ENCODE data around the gene ZBTB20. TPM values are rescaled to one million over a fixed set of nuclear protein-coding genes. Genes with fewer than 3 reads are reported as not detected.

Gene ZBTB20
- polyA plus RNA-seq, 10 donors: 2.0 to 4.9 (median 3.7) TPM

DNA sequence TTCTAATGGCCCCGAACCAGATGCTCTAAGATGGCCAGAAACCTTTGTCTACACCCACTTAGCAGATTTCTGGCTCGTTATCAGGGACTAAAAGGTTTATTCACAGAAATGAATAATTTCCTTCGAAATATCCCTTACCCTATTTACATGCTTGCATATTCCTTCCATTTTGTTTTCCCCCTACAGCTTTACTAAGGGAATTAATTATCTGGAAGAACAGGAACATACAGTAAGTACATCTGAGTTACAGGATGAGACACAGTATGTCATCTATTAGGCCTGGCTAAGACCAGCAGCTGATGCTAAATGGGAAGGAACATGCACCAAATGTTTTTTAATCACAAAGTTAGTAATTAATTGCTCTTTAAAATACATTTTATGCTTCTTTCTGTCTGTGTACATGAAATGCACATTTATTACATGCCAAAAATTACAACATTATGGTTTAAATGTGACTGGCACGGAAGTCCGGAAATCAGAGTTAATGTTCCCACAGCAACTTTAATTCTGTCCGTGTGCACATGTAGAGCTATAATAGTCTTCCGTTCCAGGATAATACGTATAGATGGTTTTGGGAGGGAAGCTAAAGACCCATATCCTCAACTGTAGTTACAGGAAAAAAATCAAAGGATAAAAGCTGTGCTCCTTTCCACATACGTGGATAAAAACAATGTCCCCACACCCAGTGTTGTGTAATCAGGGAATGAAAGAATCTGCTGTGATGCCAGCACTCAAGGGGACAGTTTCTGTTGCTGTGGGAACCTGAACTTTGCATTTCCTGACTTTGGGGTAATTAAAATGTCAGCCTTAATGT is 771.3 kb downstream of the ZBTB20 start:
- peak in 2 of 3 donors; percentile 16 to 53 for DNase-seq

DNA sequence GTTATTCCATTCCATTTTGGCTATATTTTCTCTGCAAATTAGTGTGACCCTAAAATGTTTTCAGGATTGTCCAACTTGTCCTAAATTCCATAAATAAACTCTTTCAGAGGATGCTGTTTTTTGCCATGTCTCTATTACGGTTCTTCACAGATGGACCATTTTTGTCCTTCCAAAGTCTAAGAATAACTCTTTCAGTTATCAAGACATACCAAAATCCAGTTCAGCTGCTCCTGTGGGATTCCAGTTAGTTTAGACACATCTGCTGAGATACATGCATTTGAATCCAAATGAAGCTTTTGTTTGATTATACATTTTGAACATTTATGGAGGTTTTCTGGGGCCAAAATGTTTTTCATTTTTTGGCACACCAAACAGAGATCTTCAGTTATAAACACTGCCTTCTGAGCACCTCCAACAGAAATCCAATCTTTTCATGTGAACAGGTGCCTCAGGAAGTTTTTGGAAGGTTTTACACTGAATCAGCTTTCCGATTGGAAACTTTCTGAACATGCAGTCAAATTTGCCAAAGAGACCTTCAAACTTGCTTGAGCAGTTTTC is 772.6 kb downstream of the ZBTB20 start:
- peak in 2 of 3 donors; percentile 17 to 58 for DNase-seq

DNA sequence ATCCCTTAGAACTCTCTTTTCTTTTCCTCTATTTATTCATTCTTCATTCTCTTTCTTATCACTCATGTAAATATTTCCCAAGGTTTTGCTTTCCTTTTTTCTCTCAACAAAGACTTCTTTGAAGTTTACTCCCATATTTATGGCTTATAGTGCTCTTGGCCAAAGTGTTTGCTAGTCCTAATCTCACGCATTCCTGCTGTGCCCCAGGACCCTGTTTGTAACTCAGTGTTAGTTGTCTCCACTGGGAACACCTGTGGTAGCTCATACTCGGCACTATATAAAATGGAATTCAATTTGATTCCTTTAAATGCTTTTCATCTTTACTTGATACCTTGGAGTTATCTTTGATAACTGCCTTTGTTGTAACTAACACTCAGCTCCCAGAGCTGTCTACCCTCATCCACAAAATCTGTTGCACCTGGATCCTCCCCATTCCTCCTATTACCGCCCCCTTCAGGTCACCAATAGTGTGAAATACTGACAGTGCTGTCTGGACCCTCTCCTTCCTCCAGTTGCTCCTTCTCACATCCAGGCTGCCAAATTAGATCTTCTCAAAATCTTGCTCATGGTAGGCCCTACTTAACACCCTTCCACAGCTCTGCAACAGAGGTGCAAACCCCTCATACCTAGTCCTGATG is 776.4 kb downstream of the ZBTB20 start:
- DNase-seq: no peak

DNA sequence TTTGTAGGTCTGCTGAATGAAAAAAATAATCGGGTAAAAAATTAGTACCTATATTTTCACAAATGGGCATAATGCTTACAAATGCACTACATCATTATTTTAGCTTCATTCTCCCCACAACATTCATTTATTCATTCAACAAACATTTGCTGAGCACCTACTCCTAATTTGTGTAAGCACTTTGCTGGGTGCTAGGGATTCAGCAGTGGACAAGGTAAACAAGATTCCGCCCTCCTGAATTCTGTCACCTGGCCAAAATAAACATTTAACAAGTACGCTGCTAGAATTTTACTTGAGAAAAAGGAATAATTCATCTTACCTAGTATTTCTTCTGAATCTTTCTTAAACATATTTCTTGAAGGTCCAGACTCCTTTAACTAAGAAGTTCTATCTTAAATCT is 781.2 kb downstream of the ZBTB20 start:
- DNase-seq: no peak

DNA sequence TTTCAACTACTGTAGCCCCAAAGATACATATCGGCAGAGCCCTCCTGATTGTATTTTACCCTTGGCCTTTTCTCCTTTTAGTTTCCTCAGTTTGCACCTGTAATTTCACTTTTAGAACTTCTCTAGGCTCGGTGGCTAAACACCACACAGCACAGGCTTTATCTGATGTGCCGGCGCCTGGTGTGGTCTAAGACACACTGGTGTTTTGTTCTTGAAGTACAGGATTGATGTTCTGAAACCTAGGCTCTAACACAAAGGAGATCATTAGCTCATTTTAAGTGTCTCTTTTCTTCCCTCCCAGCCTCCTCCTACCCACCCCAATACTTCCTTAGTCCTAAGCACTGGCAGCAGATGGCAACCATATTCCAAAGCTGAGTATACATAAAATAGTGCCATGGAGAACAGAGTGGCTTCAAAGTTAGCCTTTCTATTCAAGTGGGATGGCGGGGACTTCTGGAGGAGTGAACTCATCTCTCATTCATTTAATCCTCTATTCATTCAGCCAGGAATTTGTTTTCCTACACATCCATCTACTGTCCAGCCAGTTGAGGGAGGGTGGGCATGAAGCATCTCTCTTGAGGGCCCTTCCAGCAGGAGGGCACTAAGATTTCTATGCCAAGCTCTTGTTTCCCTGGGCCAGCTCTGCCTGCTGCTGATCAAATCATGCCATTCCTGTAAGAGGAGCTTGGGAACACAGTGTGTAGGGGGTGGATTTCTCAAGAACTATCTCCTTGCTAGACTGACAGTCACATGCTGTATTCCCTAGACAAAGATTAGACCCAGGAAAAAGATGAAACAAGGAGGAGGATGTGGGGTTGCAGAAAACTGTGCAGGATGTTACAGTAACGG is 782.1 kb downstream of the ZBTB20 start:
- no peak for DNase-seq

DNA sequence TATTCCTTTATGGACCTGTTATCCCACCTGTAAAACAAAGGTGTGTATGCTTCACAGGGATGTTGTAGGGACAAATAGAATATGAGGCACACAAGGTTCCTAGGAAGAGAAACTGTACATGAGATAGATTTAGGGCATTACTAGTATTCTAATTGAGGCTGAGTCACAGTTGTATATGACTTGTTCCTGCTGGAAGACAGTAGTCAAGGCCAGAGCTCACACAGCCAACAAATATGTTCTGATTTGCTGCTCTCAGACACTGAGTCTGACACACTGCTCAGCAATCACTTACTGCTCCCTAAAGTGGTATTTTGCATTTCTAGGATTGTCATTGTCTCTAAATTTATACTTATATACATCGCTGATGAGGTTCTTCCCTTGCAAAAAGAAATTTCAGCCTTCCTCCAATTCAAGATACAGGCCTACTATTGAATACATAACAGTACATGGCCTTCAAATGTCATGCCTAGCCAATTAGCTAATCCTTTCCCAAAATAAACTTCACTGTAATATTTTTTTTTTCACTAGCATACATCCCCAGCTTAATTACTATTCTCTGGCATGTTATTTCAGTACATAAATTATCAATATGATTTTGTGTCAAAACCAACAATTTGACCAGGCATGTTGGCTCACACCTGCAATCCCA is 783.4 kb downstream of the ZBTB20 start:
- peak in 1 of 3 donors; percentile 35 for DNase-seq

DNA sequence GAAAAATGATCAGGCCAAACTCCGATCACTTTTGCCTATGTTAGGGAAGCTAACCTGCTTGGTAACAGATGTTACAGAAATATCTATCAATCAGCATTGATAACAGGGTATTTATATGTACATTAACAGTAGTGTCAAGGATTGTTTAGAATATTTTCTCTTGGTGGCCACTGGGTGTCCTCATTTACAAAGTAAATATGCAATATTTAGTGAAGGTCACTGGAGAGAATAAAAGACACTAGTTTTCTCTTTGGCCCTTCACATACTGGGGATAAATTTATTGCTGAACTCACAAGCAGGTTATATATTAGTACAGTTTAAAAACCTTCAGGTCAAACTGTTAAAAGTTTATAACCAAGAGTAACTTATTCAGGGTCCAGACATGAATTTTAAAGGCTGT is 784.3 kb downstream of the ZBTB20 start:
- DNase-seq: peak; percentile 22 to 59 (median 38)

DNA sequence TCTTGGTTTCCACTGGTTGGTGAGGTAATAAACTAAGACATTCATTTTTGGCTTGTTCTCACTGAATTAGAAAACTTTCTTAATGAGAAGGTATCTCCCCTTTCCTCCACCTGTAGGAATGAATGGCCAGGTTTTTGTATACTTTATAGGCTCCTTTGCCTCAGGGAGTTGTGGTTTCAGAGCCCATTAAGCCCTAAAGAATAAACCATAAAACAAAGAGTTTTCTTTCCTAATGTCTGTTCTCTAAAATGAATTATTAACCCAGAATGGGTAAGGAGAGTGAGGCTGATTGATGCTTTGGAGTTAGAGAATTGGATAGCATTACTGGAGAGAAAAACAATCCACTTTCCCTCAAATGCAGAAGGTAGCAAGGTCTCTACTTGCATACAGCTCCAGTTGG is 785.7 kb downstream of the ZBTB20 start:
- no peak for DNase-seq

DNA sequence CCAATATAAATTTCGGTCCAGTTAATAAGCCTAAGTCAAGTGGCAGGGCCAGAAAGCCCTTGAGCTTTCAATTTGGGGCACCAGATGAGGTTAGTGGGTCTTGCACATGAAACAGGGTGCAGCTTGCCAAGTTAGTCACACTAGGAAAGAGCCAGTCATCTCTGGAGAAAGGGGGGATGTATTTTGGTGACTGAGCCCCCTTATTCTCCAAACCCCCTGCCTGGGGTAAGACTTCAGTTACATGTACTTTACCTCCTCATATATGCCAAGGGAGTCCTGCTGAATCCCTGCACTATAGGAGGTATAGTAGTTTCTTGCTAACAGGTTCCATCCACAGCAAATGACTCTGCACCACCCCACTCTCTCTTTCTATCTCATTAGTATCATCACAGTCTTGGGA is 790.6 kb downstream of the ZBTB20 start:
- DNase-seq: no peak

DNA sequence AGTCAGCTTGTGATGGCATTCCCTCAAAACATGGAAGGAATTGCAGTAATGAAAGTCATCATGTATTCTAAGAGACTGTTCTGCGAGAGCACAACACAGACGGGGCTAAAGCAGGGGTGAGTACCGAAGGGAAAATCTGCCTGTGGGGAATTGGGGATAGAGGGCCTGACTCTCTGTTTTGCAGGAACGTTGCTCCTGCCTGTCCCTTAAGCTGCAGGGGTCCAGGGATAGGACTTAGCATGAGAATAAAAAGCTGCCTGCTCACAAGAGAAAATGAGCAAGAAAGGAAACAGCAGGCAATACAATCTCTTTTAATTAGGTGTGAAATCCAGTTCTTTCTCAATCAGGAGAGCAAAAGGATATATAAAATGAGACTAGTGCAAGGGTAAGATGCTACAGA is 791.0 kb downstream of the ZBTB20 start:
- no peak for DNase-seq

DNA sequence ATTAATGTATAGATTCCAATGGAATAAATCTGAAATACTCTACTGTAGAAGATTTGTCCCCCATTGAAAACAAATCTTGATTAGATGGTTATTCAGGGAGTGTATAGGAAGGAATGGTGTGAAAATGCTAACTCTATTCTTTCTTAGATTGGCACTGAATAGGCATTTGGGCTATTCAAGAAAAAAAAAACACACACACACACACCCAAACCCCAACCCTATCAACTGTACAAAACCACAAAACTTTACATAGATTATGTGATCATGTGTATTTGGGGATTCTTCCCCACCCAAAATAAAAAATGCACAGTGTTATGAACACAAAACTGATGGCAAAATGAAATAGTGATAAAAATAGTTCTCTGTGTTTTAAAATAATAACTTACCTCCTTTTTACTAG is 791.4 kb downstream of the ZBTB20 start:
- DNase-seq: no peak

DNA sequence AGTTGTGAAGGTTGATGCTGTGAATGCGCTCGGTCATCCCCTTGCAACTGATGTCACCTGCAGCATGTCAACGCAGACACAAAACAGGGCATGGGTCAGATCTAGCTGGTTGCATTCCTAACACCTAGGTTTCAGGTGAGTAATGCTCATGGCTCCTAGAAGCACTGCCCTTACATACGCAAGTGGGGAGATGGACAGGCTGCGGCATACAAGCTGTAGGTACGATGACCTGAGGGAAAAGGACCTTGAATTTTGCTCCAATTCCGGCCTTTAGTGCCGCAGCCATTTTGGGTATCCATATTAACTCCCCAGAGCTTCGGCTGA is 795.3 kb downstream of the ZBTB20 start:
- DNase-seq: no peak

DNA sequence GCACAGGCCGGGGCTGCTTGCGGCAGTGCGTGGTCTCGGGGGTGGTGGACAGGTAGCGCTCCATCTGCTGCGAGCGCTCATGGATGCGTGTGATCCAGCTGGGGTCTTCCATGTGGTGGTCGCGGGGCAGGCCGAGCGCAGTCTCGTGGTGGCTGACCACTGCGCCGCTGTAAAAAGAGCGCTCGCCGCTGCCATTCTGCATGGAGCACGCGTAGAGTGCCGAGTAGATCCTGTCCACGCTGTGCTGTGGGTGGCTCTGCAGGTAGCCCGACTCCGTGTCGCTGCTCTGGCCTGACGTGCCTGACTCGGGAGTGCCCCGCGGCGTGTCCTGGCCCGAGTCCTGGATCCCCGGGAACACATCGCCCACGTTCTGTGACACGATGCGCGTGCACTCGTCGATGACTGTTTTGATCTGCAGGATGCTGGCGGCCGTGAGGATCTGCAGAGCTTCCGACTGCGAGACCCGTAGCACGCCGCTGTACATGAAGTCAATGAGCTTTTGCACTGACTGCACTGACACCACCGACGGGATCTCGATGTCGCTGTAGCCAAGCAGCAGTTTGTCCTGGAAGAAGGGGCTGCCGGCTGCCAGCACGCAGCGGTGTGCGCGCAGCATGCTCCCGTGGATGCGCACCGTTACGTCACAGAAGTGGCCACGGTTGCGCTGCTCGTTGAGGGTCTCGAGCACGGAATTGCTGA is 795.8 kb downstream of the ZBTB20 start:
- no peak for DNase-seq

DNA sequence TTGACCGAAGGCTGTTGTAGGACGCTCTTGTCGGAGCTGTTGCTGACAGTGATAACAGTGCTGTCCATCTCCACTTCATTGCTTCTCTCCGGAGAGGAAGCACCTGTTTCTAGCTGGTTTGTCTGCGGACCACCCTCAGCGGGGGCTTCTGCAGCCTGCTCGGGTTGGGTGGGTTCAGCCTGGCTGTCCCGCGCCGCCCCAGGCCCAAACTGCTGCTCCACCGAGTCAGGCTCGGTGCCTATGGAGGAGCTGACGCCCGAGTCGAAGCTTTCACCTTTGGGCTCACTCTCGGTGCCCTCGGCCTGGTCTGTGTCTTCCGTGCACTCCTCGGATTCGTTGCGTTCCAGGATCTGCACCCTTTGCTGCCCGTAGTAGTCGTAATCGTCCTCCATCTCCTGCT is 796.4 kb downstream of the ZBTB20 start:
- no peak for DNase-seq

DNA sequence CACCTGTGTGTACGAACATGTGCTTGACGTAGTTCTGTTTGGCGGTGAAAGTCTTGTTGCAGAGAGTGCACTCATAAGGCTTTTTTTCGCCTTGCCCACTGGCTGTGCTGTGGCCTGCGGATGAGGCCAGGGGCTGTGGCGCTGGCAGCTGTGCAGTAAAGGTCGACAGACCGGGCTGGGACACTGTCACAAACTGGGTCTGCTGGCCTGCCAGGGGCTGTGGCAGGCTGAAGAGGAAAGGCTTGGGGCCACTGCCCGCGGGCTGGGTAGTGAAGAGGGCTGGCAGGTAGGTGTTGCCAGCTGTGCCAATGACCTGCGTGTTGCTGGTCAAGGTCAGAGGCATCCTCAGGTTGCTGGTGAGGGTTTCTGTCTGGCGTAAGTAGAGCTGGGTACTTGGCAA is 796.8 kb downstream of the ZBTB20 start:
- DNase-seq: no peak

DNA sequence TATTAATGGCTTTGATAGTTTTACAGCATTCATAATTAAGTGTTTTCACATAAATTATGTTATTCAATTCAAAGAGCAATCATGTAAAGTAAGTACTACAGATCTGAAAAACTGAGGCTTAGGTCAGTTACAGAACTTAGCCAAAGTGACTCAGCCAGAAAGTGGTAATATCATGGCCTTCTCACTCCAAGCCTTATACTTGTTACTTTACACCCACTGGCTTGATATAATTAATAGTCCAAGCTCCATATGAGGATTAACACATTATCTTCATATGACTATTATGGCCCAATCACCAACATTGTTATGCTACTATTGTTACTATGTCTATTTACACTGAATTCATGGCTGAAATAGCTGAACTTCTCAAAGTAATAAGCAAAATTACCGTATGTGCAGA is 802.6 kb downstream of the ZBTB20 start:
- no peak for DNase-seq

DNA sequence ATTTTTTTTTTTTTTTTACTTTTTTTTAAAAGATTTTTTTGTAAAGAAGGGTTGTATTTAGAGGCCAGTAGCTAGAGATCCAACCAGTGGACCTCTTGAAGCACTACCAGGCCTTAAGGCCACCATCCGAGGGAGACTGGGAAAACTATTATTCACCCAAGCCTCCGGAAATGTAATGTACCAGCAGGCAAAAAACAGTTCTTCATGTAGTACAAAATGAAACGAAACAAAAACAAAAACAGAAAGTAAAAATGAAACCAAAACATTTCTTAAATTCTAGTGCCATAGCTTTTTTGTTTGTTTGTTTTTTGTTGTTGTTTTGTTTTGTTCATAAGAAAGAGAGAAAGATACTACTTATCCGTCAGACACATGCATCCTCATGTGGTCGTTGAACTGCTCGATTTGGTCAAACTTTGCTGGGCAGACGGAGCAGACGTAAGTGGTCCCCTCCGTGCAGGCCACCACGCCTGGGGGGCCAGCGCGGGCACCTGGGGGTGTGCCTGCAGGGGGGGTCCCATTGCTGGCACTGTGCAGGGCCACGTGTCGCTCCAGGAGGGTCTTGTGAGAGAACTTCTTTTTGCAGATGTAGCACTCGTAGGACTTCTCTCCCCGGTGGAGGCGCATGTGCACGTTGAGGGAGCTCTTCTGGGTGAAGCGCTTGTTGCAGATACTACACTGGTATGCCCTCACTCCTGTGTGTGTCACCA is 808.3 kb downstream of the ZBTB20 start:
- DNase-seq: no peak

DNA sequence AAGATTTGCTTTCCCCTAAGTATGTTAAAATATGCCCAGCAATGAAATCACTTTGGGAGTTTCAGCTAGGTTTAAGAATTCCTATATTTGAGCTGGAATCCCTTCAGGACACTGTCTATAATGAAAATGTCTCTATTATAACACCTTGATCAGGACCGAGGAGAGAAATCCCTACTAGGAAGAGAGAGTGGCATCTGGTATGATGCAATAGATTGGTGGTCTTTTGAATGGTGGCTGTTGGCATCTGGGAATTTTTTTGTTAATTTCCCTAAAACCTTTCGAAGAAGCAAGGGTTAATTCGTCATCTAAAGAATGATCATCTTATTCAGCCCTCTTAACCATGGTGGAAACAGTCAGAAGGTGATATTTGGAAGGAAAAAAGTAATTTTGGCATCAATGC is 810.2 kb downstream of the ZBTB20 start:
- no peak for DNase-seq

DNA sequence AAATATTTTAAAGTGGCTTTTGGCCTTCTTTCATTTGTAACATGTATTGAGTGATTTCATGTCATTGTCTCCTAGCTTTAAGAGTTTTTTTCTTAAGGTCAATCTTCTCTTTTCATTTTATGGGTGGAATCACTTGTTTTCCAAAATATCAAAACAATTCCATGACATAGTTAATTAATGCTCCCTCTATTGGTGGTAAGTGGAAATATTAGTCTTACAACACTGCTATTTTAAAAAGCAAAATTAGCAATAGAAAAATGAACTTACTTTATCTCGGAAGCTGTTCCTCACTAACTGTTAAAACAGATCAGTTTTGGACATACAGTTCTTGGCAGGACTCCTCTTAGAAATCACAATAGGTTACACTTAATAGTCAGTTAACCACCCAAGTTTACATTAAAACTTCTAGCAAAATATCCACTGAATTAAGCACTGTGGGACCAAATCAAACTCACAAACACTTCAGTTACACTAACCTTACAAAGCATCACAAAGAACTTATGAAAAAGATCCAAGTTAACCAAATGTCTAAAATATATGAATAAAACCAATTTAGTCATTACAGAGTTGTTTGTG is 810.9 kb downstream of the ZBTB20 start:
- DNase-seq: no peak

DNA sequence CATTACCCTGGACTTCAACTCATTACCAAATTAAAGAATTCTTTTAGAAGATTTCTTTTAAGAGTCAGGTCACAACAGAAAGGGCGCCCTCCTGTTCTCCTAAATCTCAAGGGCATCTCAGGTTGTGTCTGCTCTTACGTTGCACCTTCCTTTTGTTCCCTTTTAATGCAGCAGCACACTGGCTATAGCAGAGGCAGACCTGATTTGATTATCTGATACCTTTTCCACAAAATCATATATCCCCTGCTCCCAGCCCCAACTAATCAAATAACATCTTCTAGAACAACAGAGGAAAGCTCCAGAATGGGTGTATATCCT is 813.2 kb downstream of the ZBTB20 start:
- no peak for DNase-seq

All from muscle of back (tissue), 11 donors.